ENCODE results near the gene STAG3.
"Not testable (repeated sequence)": the region's sequence is repeated elsewhere in the genome, so short reads cannot be mapped to it uniquely, and the experiment has no call there.

DNA sequence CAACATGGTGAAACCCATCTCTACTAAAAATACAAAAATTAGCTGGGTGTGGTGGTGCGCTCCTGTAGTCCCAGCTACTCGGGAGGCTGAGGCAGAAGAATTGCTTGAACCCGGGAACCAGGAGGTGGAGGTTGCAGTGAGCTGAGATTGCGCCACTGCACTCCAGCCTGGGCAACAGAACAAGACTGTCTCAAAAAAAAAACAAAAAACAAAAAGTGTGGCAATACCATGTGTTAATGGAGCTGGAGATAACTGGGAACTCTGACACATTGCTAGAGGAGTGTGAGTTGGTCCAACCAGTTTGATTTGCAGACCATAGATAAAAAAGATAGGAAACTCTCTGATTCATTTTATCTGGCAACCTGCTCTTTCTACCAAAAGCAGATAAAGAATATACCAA, 31.4 kb upstream of the STAG3 start:
- TF ChIP-seq, protein P1, sequence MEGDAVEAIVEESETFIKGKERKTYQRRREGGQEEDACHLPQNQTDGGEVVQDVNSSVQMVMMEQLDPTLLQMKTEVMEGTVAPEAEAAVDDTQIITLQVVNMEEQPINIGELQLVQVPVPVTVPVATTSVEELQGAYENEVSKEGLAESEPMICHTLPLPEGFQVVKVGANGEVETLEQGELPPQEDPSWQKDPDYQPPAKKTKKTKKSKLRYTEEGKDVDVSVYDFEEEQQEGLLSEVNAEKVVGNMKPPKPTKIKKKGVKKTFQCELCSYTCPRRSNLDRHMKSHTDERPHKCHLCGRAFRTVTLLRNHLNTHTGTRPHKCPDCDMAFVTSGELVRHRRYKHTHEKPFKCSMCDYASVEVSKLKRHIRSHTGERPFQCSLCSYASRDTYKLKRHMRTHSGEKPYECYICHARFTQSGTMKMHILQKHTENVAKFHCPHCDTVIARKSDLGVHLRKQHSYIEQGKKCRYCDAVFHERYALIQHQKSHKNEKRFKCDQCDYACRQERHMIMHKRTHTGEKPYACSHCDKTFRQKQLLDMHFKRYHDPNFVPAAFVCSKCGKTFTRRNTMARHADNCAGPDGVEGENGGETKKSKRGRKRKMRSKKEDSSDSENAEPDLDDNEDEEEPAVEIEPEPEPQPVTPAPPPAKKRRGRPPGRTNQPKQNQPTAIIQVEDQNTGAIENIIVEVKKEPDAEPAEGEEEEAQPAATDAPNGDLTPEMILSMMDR (conservative IDR thresholded peaks at IDR 0.05; ENCODE audit: low read depth in 2 of 2) = not testable (repeated sequence)
- TF ChIP-seq EZH2phosphoT487 (IDR thresholded peaks at IDR 0.05; ENCODE audit: unreplicated experiment); POLR2AphosphoS5 (IDR thresholded peaks at IDR 0.05; ENCODE audit: low read depth); EZH2 (IDR thresholded peaks at IDR 0.05; ENCODE audit: low read depth, unreplicated experiment); JUNB (IDR thresholded peaks at IDR 0.05; ENCODE audit: unreplicated experiment); ZNF114 (CRISPR knock-in tag; IDR thresholded peaks at IDR 0.05); CREB1 (CRISPR knock-in tag; IDR thresholded peaks at IDR 0.05; ENCODE audit: low read depth); ZNF331 (CRISPR knock-in tag; IDR thresholded peaks at IDR 0.05; ENCODE audit: low read depth); STAT1 (IDR thresholded peaks at IDR 0.05; ENCODE audit: unreplicated experiment): not testable (repeated sequence)
- TF ChIP-seq, protein P2, sequence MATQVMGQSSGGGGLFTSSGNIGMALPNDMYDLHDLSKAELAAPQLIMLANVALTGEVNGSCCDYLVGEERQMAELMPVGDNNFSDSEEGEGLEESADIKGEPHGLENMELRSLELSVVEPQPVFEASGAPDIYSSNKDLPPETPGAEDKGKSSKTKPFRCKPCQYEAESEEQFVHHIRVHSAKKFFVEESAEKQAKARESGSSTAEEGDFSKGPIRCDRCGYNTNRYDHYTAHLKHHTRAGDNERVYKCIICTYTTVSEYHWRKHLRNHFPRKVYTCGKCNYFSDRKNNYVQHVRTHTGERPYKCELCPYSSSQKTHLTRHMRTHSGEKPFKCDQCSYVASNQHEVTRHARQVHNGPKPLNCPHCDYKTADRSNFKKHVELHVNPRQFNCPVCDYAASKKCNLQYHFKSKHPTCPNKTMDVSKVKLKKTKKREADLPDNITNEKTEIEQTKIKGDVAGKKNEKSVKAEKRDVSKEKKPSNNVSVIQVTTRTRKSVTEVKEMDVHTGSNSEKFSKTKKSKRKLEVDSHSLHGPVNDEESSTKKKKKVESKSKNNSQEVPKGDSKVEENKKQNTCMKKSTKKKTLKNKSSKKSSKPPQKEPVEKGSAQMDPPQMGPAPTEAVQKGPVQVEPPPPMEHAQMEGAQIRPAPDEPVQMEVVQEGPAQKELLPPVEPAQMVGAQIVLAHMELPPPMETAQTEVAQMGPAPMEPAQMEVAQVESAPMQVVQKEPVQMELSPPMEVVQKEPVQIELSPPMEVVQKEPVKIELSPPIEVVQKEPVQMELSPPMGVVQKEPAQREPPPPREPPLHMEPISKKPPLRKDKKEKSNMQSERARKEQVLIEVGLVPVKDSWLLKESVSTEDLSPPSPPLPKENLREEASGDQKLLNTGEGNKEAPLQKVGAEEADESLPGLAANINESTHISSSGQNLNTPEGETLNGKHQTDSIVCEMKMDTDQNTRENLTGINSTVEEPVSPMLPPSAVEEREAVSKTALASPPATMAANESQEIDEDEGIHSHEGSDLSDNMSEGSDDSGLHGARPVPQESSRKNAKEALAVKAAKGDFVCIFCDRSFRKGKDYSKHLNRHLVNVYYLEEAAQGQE (IDR thresholded peaks at IDR 0.05; ENCODE audit: unreplicated experiment) = not testable (repeated sequence)
- TF ChIP-seq, protein P3, sequence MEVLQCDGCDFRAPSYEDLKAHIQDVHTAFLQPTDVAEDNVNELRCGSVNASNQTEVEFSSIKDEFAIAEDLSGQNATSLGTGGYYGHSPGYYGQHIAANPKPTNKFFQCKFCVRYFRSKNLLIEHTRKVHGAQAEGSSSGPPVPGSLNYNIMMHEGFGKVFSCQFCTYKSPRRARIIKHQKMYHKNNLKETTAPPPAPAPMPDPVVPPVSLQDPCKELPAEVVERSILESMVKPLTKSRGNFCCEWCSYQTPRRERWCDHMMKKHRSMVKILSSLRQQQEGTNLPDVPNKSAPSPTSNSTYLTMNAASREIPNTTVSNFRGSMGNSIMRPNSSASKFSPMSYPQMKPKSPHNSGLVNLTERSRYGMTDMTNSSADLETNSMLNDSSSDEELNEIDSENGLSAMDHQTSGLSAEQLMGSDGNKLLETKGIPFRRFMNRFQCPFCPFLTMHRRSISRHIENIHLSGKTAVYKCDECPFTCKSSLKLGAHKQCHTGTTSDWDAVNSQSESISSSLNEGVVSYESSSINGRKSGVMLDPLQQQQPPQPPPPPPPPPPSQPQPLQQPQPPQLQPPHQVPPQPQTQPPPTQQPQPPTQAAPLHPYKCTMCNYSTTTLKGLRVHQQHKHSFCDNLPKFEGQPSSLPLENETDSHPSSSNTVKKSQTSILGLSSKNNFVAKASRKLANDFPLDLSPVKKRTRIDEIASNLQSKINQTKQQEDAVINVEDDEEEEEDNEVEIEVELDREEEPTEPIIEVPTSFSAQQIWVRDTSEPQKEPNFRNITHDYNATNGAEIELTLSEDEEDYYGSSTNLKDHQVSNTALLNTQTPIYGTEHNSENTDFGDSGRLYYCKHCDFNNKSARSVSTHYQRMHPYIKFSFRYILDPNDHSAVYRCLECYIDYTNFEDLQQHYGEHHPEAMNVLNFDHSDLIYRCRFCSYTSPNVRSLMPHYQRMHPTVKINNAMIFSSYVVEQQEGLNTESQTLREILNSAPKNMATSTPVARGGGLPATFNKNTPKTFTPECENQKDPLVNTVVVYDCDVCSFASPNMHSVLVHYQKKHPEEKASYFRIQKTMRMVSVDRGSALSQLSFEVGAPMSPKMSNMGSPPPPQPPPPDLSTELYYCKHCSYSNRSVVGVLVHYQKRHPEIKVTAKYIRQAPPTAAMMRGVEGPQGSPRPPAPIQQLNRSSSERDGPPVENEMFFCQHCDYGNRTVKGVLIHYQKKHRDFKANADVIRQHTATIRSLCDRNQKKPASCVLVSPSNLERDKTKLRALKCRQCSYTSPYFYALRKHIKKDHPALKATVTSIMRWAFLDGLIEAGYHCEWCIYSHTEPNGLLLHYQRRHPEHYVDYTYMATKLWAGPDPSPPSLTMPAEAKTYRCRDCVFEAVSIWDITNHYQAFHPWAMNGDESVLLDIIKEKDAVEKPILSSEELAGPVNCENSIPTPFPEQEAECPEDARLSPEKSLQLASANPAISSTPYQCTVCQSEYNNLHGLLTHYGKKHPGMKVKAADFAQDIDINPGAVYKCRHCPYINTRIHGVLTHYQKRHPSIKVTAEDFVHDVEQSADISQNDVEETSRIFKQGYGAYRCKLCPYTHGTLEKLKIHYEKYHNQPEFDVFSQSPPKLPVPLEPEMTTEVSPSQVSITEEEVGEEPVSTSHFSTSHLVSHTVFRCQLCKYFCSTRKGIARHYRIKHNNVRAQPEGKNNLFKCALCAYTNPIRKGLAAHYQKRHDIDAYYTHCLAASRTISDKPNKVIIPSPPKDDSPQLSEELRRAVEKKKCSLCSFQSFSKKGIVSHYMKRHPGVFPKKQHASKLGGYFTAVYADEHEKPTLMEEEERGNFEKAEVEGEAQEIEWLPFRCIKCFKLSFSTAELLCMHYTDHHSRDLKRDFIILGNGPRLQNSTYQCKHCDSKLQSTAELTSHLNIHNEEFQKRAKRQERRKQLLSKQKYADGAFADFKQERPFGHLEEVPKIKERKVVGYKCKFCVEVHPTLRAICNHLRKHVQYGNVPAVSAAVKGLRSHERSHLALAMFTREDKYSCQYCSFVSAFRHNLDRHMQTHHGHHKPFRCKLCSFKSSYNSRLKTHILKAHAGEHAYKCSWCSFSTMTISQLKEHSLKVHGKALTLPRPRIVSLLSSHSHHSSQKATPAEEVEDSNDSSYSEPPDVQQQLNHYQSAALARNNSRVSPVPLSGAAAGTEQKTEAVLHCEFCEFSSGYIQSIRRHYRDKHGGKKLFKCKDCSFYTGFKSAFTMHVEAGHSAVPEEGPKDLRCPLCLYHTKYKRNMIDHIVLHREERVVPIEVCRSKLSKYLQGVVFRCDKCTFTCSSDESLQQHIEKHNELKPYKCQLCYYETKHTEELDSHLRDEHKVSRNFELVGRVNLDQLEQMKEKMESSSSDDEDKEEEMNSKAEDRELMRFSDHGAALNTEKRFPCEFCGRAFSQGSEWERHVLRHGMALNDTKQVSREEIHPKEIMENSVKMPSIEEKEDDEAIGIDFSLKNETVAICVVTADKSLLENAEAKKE (CRISPR knock-in tag; IDR thresholded peaks at IDR 0.05) = not testable (repeated sequence)
- TF ChIP-seq, protein P4, sequence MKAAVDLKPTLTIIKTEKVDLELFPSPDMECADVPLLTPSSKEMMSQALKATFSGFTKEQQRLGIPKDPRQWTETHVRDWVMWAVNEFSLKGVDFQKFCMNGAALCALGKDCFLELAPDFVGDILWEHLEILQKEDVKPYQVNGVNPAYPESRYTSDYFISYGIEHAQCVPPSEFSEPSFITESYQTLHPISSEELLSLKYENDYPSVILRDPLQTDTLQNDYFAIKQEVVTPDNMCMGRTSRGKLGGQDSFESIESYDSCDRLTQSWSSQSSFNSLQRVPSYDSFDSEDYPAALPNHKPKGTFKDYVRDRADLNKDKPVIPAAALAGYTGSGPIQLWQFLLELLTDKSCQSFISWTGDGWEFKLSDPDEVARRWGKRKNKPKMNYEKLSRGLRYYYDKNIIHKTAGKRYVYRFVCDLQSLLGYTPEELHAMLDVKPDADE (IDR thresholded peaks at IDR 0.05) = not testable (repeated sequence)

Measured in GM23338 (cell line).